Stimulated activated CD8-positive, alpha-beta memory T cell treated with anti-CD3 and anti-CD28 coated beads, Interleukin-7, amount 100 ng/mL, for 1 hour (primary cell): ENCODE results near the gene DCC.

ENCODE experiments used
- DNase-seq, 2 donors: peaks; one replicate each; pipeline ENCODE4 v3.0.0-alpha.2; 2020; ENCODE audit warnings: low read depth in 2 of 2

DCC gene

GRCh38 chr18:52903857-52904256, 563.9 kb downstream of the DCC start:
- DNase-seq = no peak

GRCh38 chr18:52907543-52908308, 567.7 kb downstream of the DCC start:
- no peak for DNase-seq

- DNase-seq = no peak
These were observed 574.2 kb downstream of the DCC start for GRCh38 chr18:52914148-52914547.

- DNase-seq = no peak
These were observed 580.7 kb downstream of the DCC start for GRCh38 chr18:52920665-52921064.

- no peak for DNase-seq
These were observed 593.4 kb downstream of the DCC start for GRCh38 chr18:52933356-52933755.

- DNase-seq = no peak
These were observed 596.9 kb downstream of the DCC start for GRCh38 chr18:52936931-52937330.

GRCh38 chr18:52937840-52938239, 597.8 kb downstream of the DCC start:
- no peak for DNase-seq

GRCh38 chr18:52945552-52945951, 605.6 kb downstream of the DCC start:
- no peak for DNase-seq

GRCh38 chr18:52948868-52949444, 609.0 kb downstream of the DCC start:
- no peak for DNase-seq

GRCh38 chr18:52950155-52950554, 610.2 kb downstream of the DCC start:
- no peak for DNase-seq

- no peak for DNase-seq
These were observed 613.4 kb downstream of the DCC start for GRCh38 chr18:52953387-52953786.

- no peak for DNase-seq
These were observed 623.5 kb downstream of the DCC start for GRCh38 chr18:52963481-52963880.

- no peak for DNase-seq
These were observed 630.7 kb downstream of the DCC start for GRCh38 chr18:52970686-52971085.

GRCh38 chr18:52971097-52971496, 631.1 kb downstream of the DCC start:
- no peak for DNase-seq

- DNase-seq = no peak
These were observed 639.9 kb downstream of the DCC start for GRCh38 chr18:52979892-52980291.

GRCh38 chr18:52991246-52991645, 651.2 kb downstream of the DCC start:
- no peak for DNase-seq

- DNase-seq = no peak
These were observed 652.0 kb downstream of the DCC start for GRCh38 chr18:52992041-52992440.

GRCh38 chr18:52995875-52996274, 655.9 kb downstream of the DCC start:
- no peak for DNase-seq

GRCh38 chr18:52999633-53000032, 659.6 kb downstream of the DCC start:
- no peak for DNase-seq

- DNase-seq = no peak
These were observed 664.8 kb downstream of the DCC start for GRCh38 chr18:53004798-53005197.

GRCh38 chr18:53018791-53019190, 678.8 kb downstream of the DCC start:
- DNase-seq = no peak

GRCh38 chr18:53025247-53025646, 685.2 kb downstream of the DCC start:
- no peak for DNase-seq

GRCh38 chr18:53028565-53028964, 688.6 kb downstream of the DCC start:
- DNase-seq = no peak

- no peak for DNase-seq
These were observed 693.1 kb downstream of the DCC start for GRCh38 chr18:53033128-53033527.
